Heart right ventricle (tissue), 16 donors: ENCODE results near the gene CHID1. TPM values are rescaled to one million over a fixed set of nuclear protein-coding genes. Genes with fewer than 3 reads are reported as not detected.

Source experiments
- ATAC-seq, 8 donors: fragments of 200-7000 bp; cut with Tn5 transposase; one replicate each; pipeline ENCODE4 v1.9.1; 2020; ENCODE audit warnings: mild to moderate bottlenecking in 8 of 8, moderate library complexity in 8 of 8, moderate number of reproducible peaks in 1 of 8
- DNase-seq, 2 donors: peaks; one replicate each; pipeline ENCODE4 v3.0.0-alpha.2; 2020
- H3K27ac ChIP-seq, 10 donors: fragments of 200-600 bp; sonication (generic) in 2 of 10; one replicate each; pipeline versions ENCODE4 v1.5.0 to v1.8.0; 2020 to 2022; ENCODE audit warnings: mild to moderate bottlenecking in 3 of 10
- H3K27me3 ChIP-seq, 7 donors: fragments of 200-600 bp; one replicate each; pipeline ENCODE4 v1.8.0; 2021 to 2022; ENCODE audit warnings: mild to moderate bottlenecking in 2 of 7
- H3K36me3 ChIP-seq, 9 donors: fragments of 200-600 bp; sonication (generic) in 1 of 9; one replicate each; pipeline versions ENCODE4 v1.5.0 to v1.8.0; 2020 to 2022; ENCODE audit warnings: mild to moderate bottlenecking in 2 of 9
- H3K4me1 ChIP-seq, 9 donors: fragments of 200-600 bp; sonication (generic) in 1 of 9; one replicate each; pipeline versions ENCODE4 v1.5.0 to v1.8.0; 2020 to 2022; ENCODE audit warnings: mild to moderate bottlenecking in 4 of 9
- H3K4me3 ChIP-seq, 10 donors: fragments of 200-600 bp; sonication (generic) in 2 of 10; one replicate each; pipeline versions ENCODE4 v1.5.0 to v1.8.0; 2020 to 2022; ENCODE audit warnings: mild to moderate bottlenecking in 7 of 10, moderate library complexity in 2 of 10
- H3K9me3 ChIP-seq, 11 donors: fragments of 200-600 bp in 10 of 11; sonication (generic) in 2 of 11; one replicate each; pipeline versions ENCODE4 v1.5.0 to v1.8.0; 2013 to 2022; ENCODE audit warnings: mild to moderate bottlenecking in 2 of 11, control low read depth in 1 of 11, moderate library complexity in 1 of 11
- CTCF ChIP-seq, 9 donors: fragments of 200-600 bp; sonication (generic) in 2 of 9; IDR thresholded peaks; one replicate each; pipeline versions ENCODE4 v1.5.0 to v1.8.0; 2021 to 2022; ENCODE audit warnings: antibody characterized with exemption in 9 of 9, mild to moderate bottlenecking in 5 of 9, moderate library complexity in 1 of 9
- WGBS, 2 donors: extraction: QIAGEN DNeasy Blood & Tissue Kit; methylation state at CpG; one replicate each; pipeline ENCODE4 v1.1.7; 2013; ENCODE audit warnings: inconsistent platforms in 1 of 2; 5-methylcytosine and 5-hydroxymethylcytosine counted together
- intact Hi-C, 10 donors: fragments of 100-400 bp; cut with DNase I; formaldehyde crosslinking; loops; one replicate each; pipeline versions ENCODE4 v1.11.1 to v1.14.2; 2022
- polyA plus RNA-seq, 2 donors: library from polyadenylated mRNA; stranded (reverse); fragments of 200-250 nt; gene quantifications; one replicate each; pipeline ENCODE4 v1.2.3, GENCODE V29; 2013
- total RNA-seq, 10 donors: library from RNA; stranded (reverse); fragmentation: NEBNext Ultra II Directional in 3 of 10; extraction: Animal tissue kit (Norgen Biotek cat#: 25700) in 3 of 10; gene quantifications; one replicate each; pipeline versions ENCODE4 v1.2.1 to v1.2.4, GENCODE V29; 2021 to 2023
- donor health status: Arrhythmogenic right ventricular cardiomyopathy.
- donor health status: ischemic (EF 13 %, LVEDD 7.1; RV severe dilation, severe dysfunction).
- donor health status: healthy with polysubstance abuse.
- donor health status: DM: no; HTN: yes; CAD: no.
- donor health status: DM: no; HTN: no; CAD: no.
- donor health status: ischemic (EF 25% LVEDD 6.9; RV normal size, moderate dysfunction).
- donor health status: ischemic (EF 25% LVEDD 5.7; RV mildly dilated, moderate dysfunction).
- donor health status: healthy.
- donor health status: DM: yes; HTN: yes; CAD: no.
- donor health status: Ischemic cardiomyopathy.
- donor health status: ischemic (EF 35%, LVEDD 5.7; RV mildly dilated, moderate dysfunction).
- donor health status: nonischemic (EF 11% LVEDD 7.7; RV severe dilation, severe dysfunction).
- donor health status: DM: yes; HTN: yes; CAD: no.
- donor health status: PGD.
- donor health status: ischemic (EF 29% LVEDD 5.4; RV normal size, mild dysfunction).
- donor health status: nonischemic (EF 23%, LVEDD 6.1; RV moderate dilation, normal function).

Gene CHID1
- total and polyA plus RNA-seq, 12 donors, result 40.1 to 75.2 (median 57.5) TPM

GRCh38 chr11:848380-848931 lies 62.2 kb downstream of the CHID1 start:
- intact Hi-C loops, result loop anchor here in 8 of 10 donors (1.0 to 5.0 kb wide), 6 partner anchors 59 to 204 kb away; partner anchors contain the start of genes AP2A2 (in 1 of the 8) and CHID1 (in 1 of the 8)
- DNase-seq, result peak in 1 of 2 donors; percentile 63
- Histone ChIP-seq H3K4me3 (peak overlapping the region in 1 of 10 donors; percentile 12), H3K9me3 (no peaks in the 10 kb centered on the region), H3K27me3 (peaks cover 0 to 28% (median 0%) of the 10 kb centered on the region in 7 donors), H3K27ac (no peak overlapping the region), H3K4me1 (peaks cover 34 to 90% (median 61%) of the 10 kb centered on the region in 9 donors), H3K36me3 (peaks cover 0 to 14% (median 0%) of the 10 kb centered on the region in 9 donors)
- peak in 1 of 8 donors; percentile 6 for ATAC-seq
- WGBS, 2 donors, result 33 to 38% methylated on average over 13 to 14 of the region's 14 CpGs
- peak; percentile 77 to 96 (median 87) for TF ChIP-seq CTCF (IDR thresholded peaks at IDR 0.05)

GRCh38 chr11:847876-848275 lies 62.7 kb downstream of the CHID1 start:
- DNase-seq, result no peak
- Histone ChIP-seq H3K36me3 (peaks cover 0 to 14% (median 0%) of the 10 kb centered on the region in 9 donors), H3K4me3 (no peak overlapping the region), H3K27ac (no peak overlapping the region), H3K27me3 (peaks cover 0 to 28% (median 0%) of the 10 kb centered on the region in 7 donors), H3K4me1 (peaks cover 34 to 88% (median 65%) of the 10 kb centered on the region in 9 donors), H3K9me3 (no peaks in the 10 kb centered on the region)
- WGBS, 2 donors, result 82 to 85% methylated on average over 18 of the region's 18 CpGs
- no peak for TF ChIP-seq CTCF (IDR thresholded peaks at IDR 0.05)
- ATAC-seq, result no peak
- intact Hi-C loops, result loop anchor here in 8 of 10 donors (1.0 to 5.0 kb wide), 6 partner anchors 59 to 204 kb away; partner anchors contain the start of genes AP2A2 (in 1 of the 8) and CHID1 (in 1 of the 8)

- WGBS, 2 donors, result 72 to 78% methylated on average over 11 of the region's 11 CpGs
- Histone ChIP-seq H3K9me3 (no peaks in the 10 kb centered on the region), H3K36me3 (peaks cover 0 to 14% (median 0%) of the 10 kb centered on the region in 9 donors), H3K4me1 (peaks cover 35 to 79% (median 68%) of the 10 kb centered on the region in 9 donors), H3K27ac (peak overlapping the region in 7 of 10 donors; percentile 94 to 100 (median 99)), H3K27me3 (peaks cover 0 to 28% (median 0%) of the 10 kb centered on the region in 7 donors), H3K4me3 (no peak overlapping the region)
- ATAC-seq, result no peak
- no peak for DNase-seq
- intact Hi-C loops, result loop anchor here in 6 of 10 donors (5.0 kb wide), 4 partner anchors 61 to 206 kb away; partner anchors contain the start of genes AP2A2 (in 1 of the 6) and CHID1 (in 1 of the 6)
- no peak for TF ChIP-seq CTCF (IDR thresholded peaks at IDR 0.05)
Observed at GRCh38 chr11:846496-847098, 64.0 kb downstream of the CHID1 start.

GRCh38 chr11:845872-846495 lies 64.6 kb downstream of the CHID1 start:
- no peaks in the 10 kb centered on the region for H3K9me3 ChIP-seq
- H3K4me1 ChIP-seq, result peaks cover 39 to 81% (median 72%) of the 10 kb centered on the region in 9 donors
- intact Hi-C loops, result loop anchor here in 6 of 10 donors (2.0 to 5.0 kb wide), 5 partner anchors 61 to 206 kb away; partner anchors contain the start of genes AP2A2 (in 1 of the 6) and CHID1 (in 1 of the 6)
- TF ChIP-seq CTCF (IDR thresholded peaks at IDR 0.05), result no peak
- no peak for ATAC-seq
- WGBS, 2 donors, result 53 to 59% methylated on average over 8 of the region's 8 CpGs
- peaks cover 0 to 16% (median 0%) of the 10 kb centered on the region in 9 donors for H3K36me3 ChIP-seq
- H3K27me3 ChIP-seq, result peaks cover 0 to 28% (median 0%) of the 10 kb centered on the region in 7 donors
- no peak overlapping the region for H3K4me3 ChIP-seq
- peak overlapping the region in 9 of 10 donors; percentile 94 to 100 (median 98) for H3K27ac ChIP-seq
- no peak for DNase-seq
